ENCODE data around the gene PLEKHS1. TPM values are rescaled to one million over a fixed set of nuclear protein-coding genes. Genes with fewer than 3 reads are reported as not detected.
A peak's percentile ranks its signal among the peaks of the same experiment; 100 is the strongest.

The PLEKHS1 gene
- total RNA-seq, 1 experiment from 2014 or later = not detected

- H3K27me3 ChIP-seq (ENCODE audit: insufficient read depth, low read length) = no peaks in the 10 kb centered on the region
- H3K4me1 ChIP-seq (ENCODE audit: control insufficient read depth in 1 of 2, insufficient read depth in 2 of 2, low read length in 2 of 2) = peaks cover 7 to 12% of the 10 kb centered on the region in 2 experiments; a peak in 3 of 4 replicates
- peak; percentile 72 for ATAC-seq
- H3K79me2 ChIP-seq (ENCODE audit: insufficient read depth, low read length) = no peaks in the 10 kb centered on the region
- intact Hi-C loops (cut with micrococcal nuclease) = no loop called here
- ChIA-PET POLR2A (no interaction called here), CTCF (interaction anchor here (0.8 to 1.5 kb wide), 3 partner anchors 10 to 299 kb away, joined by 3 to 5 read pairs (median 4); no protein-coding TSS in a partner anchor), RAD21 (ENCODE audit: low non-redundant PET in 1 of 2, low total read pairs in 2 of 2, uncharacterized antibody in 2 of 2, unreplicated experiment in 2 of 2) (interaction anchor here in 1 of 2 experiments (0.6 kb wide), 1 partner anchor 65 kb away, joined by 6 read pairs; no protein-coding TSS in a partner anchor)
- peak overlapping the region; percentile 93 for H2AFZ ChIP-seq (ENCODE audit: low read depth, low read length, poor library complexity, severe bottlenecking)
- no peaks in the 10 kb centered on the region for H4K20me1 ChIP-seq (ENCODE audit: insufficient read depth)
- H3K9me2 ChIP-seq (ENCODE audit: insufficient read depth) = no peaks in the 10 kb centered on the region
- peak overlapping the region; percentile 47 for H3K4me2 ChIP-seq (ENCODE audit: low read length)
- H3K27ac ChIP-seq (ENCODE audit: low read depth, low read length) = peak overlapping the region; percentile 17
- H3K9me3 ChIP-seq (ENCODE audit: control insufficient read depth in 1 of 2, insufficient read depth in 1 of 2, low read depth in 1 of 2, low read length in 2 of 2) = no peaks in the 10 kb centered on the region
- no peak overlapping the region for H3K9ac ChIP-seq (ENCODE audit: low read length)
- no peaks in the 10 kb centered on the region for H3K36me3 ChIP-seq (ENCODE audit: control insufficient read depth in 1 of 2, insufficient read depth in 2 of 2, low read length in 2 of 2)
- DNase-seq (ENCODE audit: low read depth, low spot score) = peak; percentile 28
- no peak overlapping the region for H3K4me3 ChIP-seq (replicated peaks in 1 of 2; ENCODE audit: low read depth in 1 of 2, low read length in 2 of 2)
- no TSS peak for BruUV-seq (replicated peaks)
- TF ChIP-seq SRF (IDR thresholded peaks at IDR 0.05; ENCODE audit: low read depth) = peak; percentile 16; the same call in 1 of the 2 replicates
- no peak for TF ChIP-seq TCF7L2 (IDR thresholded peaks at IDR 0.05; ENCODE audit: borderline replicate concordance, extremely low read depth, insufficient read depth, insufficient read length)
- TF ChIP-seq EZH2 (IDR thresholded peaks at IDR 0.05) = no peak
- TF ChIP-seq POLR2AphosphoS5 (IDR thresholded peaks at IDR 0.05; ENCODE audit: low read depth, low read length) = no peak
- TF ChIP-seq YY1 (IDR thresholded peaks at IDR 0.05; ENCODE audit: extremely low read depth, insufficient replicate concordance, low read depth, low read length) = no peak
- no peak for TF ChIP-seq EZH2phosphoT487 (IDR thresholded peaks at IDR 0.05; ENCODE audit: borderline replicate concordance)
- peak; percentile 49 for TF ChIP-seq CEBPB (IDR thresholded peaks at IDR 0.05; ENCODE audit: low read depth)
- TF ChIP-seq JUND (IDR thresholded peaks at IDR 0.05) = peak; percentile 88
- TF ChIP-seq MAX (IDR thresholded peaks at IDR 0.05) = 0 out of 2 replicates have a peak, but pooled peaks have one; percentile 17
- TF ChIP-seq CTCF (IDR thresholded peaks at IDR 0.05 in 2 of 3, conservative IDR thresholded peaks at IDR 0.05 in 1 of 3; ENCODE audit: borderline replicate concordance in 1 of 3, insufficient read depth in 1 of 3, low read depth in 2 of 3, low read length in 2 of 3) = no peak
- no peak for TF ChIP-seq ELF1 (IDR thresholded peaks at IDR 0.05; ENCODE audit: borderline replicate concordance, low read depth)
- peak; percentile 55 for TF ChIP-seq SP1 (IDR thresholded peaks at IDR 0.05; ENCODE audit: low read depth)
- TF ChIP-seq CBX3 (IDR thresholded peaks at IDR 0.05; ENCODE audit: low read depth) = peak; percentile 39; the same call in 1 of the 2 replicates
- TF ChIP-seq POLR2A (IDR thresholded peaks at IDR 0.05; ENCODE audit: borderline replicate concordance, extremely low read depth, insufficient read depth, insufficient read length) = no peak
- TF ChIP-seq ZBTB33 (IDR thresholded peaks at IDR 0.05; ENCODE audit: extremely low read depth, insufficient replicate concordance, low read length) = no peak
- TF ChIP-seq ZFX (IDR thresholded peaks at IDR 0.05) = no peak
- peak; percentile 95 for TF ChIP-seq FOSL1 (IDR thresholded peaks at IDR 0.05; ENCODE audit: low read depth)
- TF ChIP-seq SIN3A (IDR thresholded peaks at IDR 0.05; ENCODE audit: low read depth) = no peak
- TF ChIP-seq EGR1 (IDR thresholded peaks at IDR 0.05; ENCODE audit: low read depth) = no peak
- no peak for TF ChIP-seq REST (IDR thresholded peaks at IDR 0.05; ENCODE audit: low read depth)
- no peak for TF ChIP-seq ATF3 (IDR thresholded peaks at IDR 0.05)
Observed at GRCh38 chr10:113788604-113789083, 37.2 kb downstream of the PLEKHS1 start.

Data from HCT116 (cell line).